Ovary (tissue), 9 donors: ENCODE measurements around the gene CYP20A1. TPM values are rescaled to one million over a fixed set of nuclear protein-coding genes. Genes with fewer than 3 reads are reported as not detected.

ENCODE experiments used
- DNase-seq, 5 donors: peaks; one replicate each; pipeline ENCODE4 v3.0.0-alpha.2; 2019 to 2020
- H3K27ac ChIP-seq, 2 donors: fragments of 200-600 bp; one replicate each; pipeline versions ENCODE4 v1.5.1 to v1.8.0; 2019 to 2022
- H3K27me3 ChIP-seq: fragments of 200-600 bp; one replicate; pipeline ENCODE4 v1.8.0; 2022
- H3K36me3 ChIP-seq: fragments of 200-600 bp; sonication (generic); one replicate; pipeline ENCODE4 v1.5.1; 2019
- H3K4me1 ChIP-seq: one replicate; pipeline ENCODE4 v1.8.1; 2013; ENCODE audit warnings: mild to moderate bottlenecking, moderate library complexity; ENCODE audit not compliant: insufficient read depth
- H3K4me3 ChIP-seq: fragments of 200-600 bp; sonication (generic); one replicate; pipeline ENCODE4 v1.5.1; 2017
- H3K9me3 ChIP-seq, 2 donors: fragments of 200-600 bp in 1 of 2; sonication (generic) in 1 of 2; one replicate each; pipeline versions ENCODE4 v1.5.1 to v1.8.1; 2013 to 2019; ENCODE audit warnings: mild to moderate bottlenecking in 1 of 2, moderate library complexity in 1 of 2
- CTCF ChIP-seq, 3 donors: fragments of 450-650 bp in 2 of 3; fragments of 200-600 bp in 1 of 3; IDR thresholded peaks; one replicate each; pipeline versions ENCODE4 v1.5.1 to v1.8.0; 2016 to 2022; ENCODE audit warnings: antibody characterized with exemption in 3 of 3, mild to moderate bottlenecking in 1 of 3
- EP300 ChIP-seq: sonication (generic); formaldehyde crosslinking; IDR thresholded peaks from one replicate; pipeline ENCODE4 v1.6.1; 2017; ENCODE audit warnings: antibody characterized with exemption
- POLR2A ChIP-seq: fragments of 450-650 bp; IDR thresholded peaks from one replicate; pipeline ENCODE4 v1.6.1; 2017; ENCODE audit warnings: antibody characterized with exemption, mild to moderate bottlenecking, moderate library complexity
- WGBS, 3 donors: extraction: QIAGEN DNeasy Blood & Tissue Kit in 1 of 3; methylation state at CpG; one replicate each; pipeline versions ENCODE4 v1.1.5 to v1.1.7; 2013 to 2017; 5-methylcytosine and 5-hydroxymethylcytosine counted together
- intact Hi-C, 4 donors: fragments of 100-400 bp; cut with DNase I; formaldehyde crosslinking; loops; one replicate each; pipeline versions ENCODE4 v1.11.0 to v1.15.1; 2022 to 2023
- polyA plus RNA-seq, 2 donors: library from polyadenylated mRNA; stranded (reverse); fragments of 200-250 nt in 1 of 2; fragments of 350-450 nt in 1 of 2; fragmentation: Illumina TruSeq in 1 of 2; extraction: RNeasy Lipid Tissue Mini Kit (QIAGEN cat#74804) in 1 of 2; gene quantifications; one replicate each; pipeline ENCODE4 v1.2.3, GENCODE V29; 2013 to 2014
- small RNA-seq: library from RNA; depleted of rRNA; stranded (forward); fragments of <200 nt; gene quantifications from one replicate; pipeline ENCODE3, GENCODE V24; 2016
- total RNA-seq, 7 donors: library from RNA; depleted of rRNA in 2 of 7; stranded (reverse); fragments of >200 nt in 2 of 7; fragmentation: NEBNext Ultra II Directional in 3 of 7; extraction: Animal tissue kit (Norgen Biotek cat#: 25700) in 3 of 7; gene quantifications; one replicate each; pipeline versions ENCODE4 v1.1.0 to v1.2.4, GENCODE V29; 2016 to 2023
- donor health status: DM: no; HTN: no; CAD: no; lungs with moderate emphysema.
- donor health status: DM: no; HTN: no; CAD: no.
- donor health status: Bipolar disorder and iron deficiency.
- donor health status: DM: yes; HTN: yes; CAD: no.
- donor health status: DM: no; HTN: no; CAD: no.
- donor health status: DM: yes; HTN: yes; CAD: no.

Gene CYP20A1
- total and polyA plus RNA-seq, 9 donors, result 20.3 to 51.0 (median 33.4) TPM

GRCh38 chr2:203352604-203353255 lies 113.9 kb downstream of the CYP20A1 start:
- Histone ChIP-seq H3K36me3 (no peaks in the 10 kb centered on the region), H3K27me3 (no peaks in the 10 kb centered on the region), H3K27ac (no peak overlapping the region), H3K9me3 (no peaks in the 10 kb centered on the region), H3K4me3 (no peak overlapping the region), H3K4me1 (peaks cover 1% of the 10 kb centered on the region)
- DNase-seq, result no peak
- TF ChIP-seq POLR2A, result no peak
- TF ChIP-seq CTCF (IDR thresholded peaks at IDR 0.05), result no peak
- no peak for TF ChIP-seq EP300
- intact Hi-C loops, result no loop called here
- 95 to 98% (median 96%) methylated on average over 5 of the region's 5 CpGs for WGBS, 3 donors

- H3K27ac ChIP-seq, result no peak overlapping the region
- DNase-seq, result no peak
- intact Hi-C loops, result no loop called here
- H3K9me3 ChIP-seq, result no peaks in the 10 kb centered on the region
- H3K27me3 ChIP-seq, result no peaks in the 10 kb centered on the region
- TF ChIP-seq CTCF (IDR thresholded peaks at IDR 0.05), result no peak
- no peak for TF ChIP-seq POLR2A
- no peak for TF ChIP-seq EP300
- WGBS, 3 donors, result 73 to 79% (median 78%) methylated on average over 3 of the region's 3 CpGs
- no peak overlapping the region for H3K4me3 ChIP-seq
- peaks cover 1% of the 10 kb centered on the region for H3K4me1 ChIP-seq
- H3K36me3 ChIP-seq, result no peaks in the 10 kb centered on the region
These were observed 116.1 kb downstream of the CYP20A1 start for GRCh38 chr2:203354966-203355365.

Small RNA genes within 50 kb of the gene (small RNA-seq; reads per million reads assigned to genes)
- not detected for gene RN7SL670P

Other genes starting within 250 kb of the CYP20A1 start
- gene NBEAL1, start 224.1 kb upstream of the CYP20A1 start, total RNA-seq, result 10 to 100 TPM; 21.3 to 36.2 (median 29.3) TPM
- gene NBEAL1, start 224.1 kb upstream of the CYP20A1 start, polyA plus RNA-seq, result 10 to 100 TPM in 1 of 2 donors, 1 to 10 TPM in 1; 4.6 to 10.5 TPM
- 10 to 100 TPM; 37.4 to 91.6 (median 71.1) TPM for gene ABI2, start 89.4 kb downstream of the CYP20A1 start, total RNA-seq
- 10 to 100 TPM; 25.0 to 59.7 TPM for gene ABI2, start 89.4 kb downstream of the CYP20A1 start, polyA plus RNA-seq